IMR-90 (cell line): ENCODE data around the gene VPS33A.

ENCODE experiments used
- CEBPB ChIP-seq: IDR thresholded peaks from 2 replicates; pipeline ENCODE4 v1.6.1; 2012; ENCODE audit warnings: low read depth, low read length, improper control_type of control experiment
- CHD1 ChIP-seq: IDR thresholded peaks from 2 replicates; pipeline ENCODE4 v1.6.1; 2012; ENCODE audit warnings: low read depth, low read length, improper control_type of control experiment
- POLR2A ChIP-seq: IDR thresholded peaks from 2 replicates; pipeline ENCODE4 v1.6.1; 2012; ENCODE audit warnings: mild to moderate bottlenecking, low read depth, low read length
- RAD21 ChIP-seq: IDR thresholded peaks from 2 replicates; pipeline ENCODE4 v1.6.1; 2012; ENCODE audit warnings: low read length, improper control_type of control experiment
- RFX5 ChIP-seq: IDR thresholded peaks from 2 replicates; pipeline ENCODE4 v1.8.0; 2012; ENCODE audit warnings: low read depth, mild to moderate bottlenecking, low read length, moderate library complexity
- SMC3 ChIP-seq: fragments of 150-350 bp; IDR thresholded peaks from 2 replicates; pipeline ENCODE4 v1.6.1; 2016; ENCODE audit warnings: low read depth, mild to moderate bottlenecking, antibody characterized with exemption, low read length, moderate library complexity
- TF ChIP-seq, protein P1 (sequence below): conservative IDR thresholded peaks from 2 replicates; pipeline ENCODE4 v1.5.1; 2012; ENCODE audit warnings: mild to moderate bottlenecking, low read depth, low read length, improper control_type of control experiment
- TF ChIP-seq, protein P2 (sequence below): fragments of 150-350 bp; IDR thresholded peaks from 2 replicates; pipeline ENCODE4 v1.6.1; 2017; ENCODE audit warnings: mild to moderate bottlenecking, antibody characterized with exemption, low read length, low read depth

DNA sequence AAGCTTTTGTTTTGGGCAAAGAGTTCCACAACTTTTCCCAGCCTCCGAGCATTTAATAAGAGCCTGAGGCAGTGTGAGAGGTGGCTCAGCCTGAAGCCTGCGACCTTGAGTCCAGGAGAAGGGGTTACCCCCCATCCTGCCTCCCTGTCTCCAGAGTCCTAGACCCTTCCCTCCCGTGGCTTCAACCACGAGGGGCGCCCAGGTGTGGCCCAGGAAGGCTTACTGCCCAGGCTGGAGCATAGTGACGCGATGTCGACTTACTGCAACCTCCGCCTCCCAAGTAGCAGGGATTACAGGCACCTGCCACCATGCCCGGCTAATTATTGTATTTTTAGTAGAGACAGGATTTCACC lies 82.7 kb downstream of the VPS33A start:
- TF ChIP-seq, protein P1, sequence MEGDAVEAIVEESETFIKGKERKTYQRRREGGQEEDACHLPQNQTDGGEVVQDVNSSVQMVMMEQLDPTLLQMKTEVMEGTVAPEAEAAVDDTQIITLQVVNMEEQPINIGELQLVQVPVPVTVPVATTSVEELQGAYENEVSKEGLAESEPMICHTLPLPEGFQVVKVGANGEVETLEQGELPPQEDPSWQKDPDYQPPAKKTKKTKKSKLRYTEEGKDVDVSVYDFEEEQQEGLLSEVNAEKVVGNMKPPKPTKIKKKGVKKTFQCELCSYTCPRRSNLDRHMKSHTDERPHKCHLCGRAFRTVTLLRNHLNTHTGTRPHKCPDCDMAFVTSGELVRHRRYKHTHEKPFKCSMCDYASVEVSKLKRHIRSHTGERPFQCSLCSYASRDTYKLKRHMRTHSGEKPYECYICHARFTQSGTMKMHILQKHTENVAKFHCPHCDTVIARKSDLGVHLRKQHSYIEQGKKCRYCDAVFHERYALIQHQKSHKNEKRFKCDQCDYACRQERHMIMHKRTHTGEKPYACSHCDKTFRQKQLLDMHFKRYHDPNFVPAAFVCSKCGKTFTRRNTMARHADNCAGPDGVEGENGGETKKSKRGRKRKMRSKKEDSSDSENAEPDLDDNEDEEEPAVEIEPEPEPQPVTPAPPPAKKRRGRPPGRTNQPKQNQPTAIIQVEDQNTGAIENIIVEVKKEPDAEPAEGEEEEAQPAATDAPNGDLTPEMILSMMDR = no peak
- TF ChIP-seq POLR2A = no peak
- TF ChIP-seq RAD21 = no peak
- no peak for TF ChIP-seq CEBPB
- TF ChIP-seq CHD1 = no peak
- TF ChIP-seq, protein P2, sequence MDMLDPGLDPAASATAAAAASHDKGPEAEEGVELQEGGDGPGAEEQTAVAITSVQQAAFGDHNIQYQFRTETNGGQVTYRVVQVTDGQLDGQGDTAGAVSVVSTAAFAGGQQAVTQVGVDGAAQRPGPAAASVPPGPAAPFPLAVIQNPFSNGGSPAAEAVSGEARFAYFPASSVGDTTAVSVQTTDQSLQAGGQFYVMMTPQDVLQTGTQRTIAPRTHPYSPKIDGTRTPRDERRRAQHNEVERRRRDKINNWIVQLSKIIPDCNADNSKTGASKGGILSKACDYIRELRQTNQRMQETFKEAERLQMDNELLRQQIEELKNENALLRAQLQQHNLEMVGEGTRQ = no peak
- no peak for TF ChIP-seq SMC3
- no peak for TF ChIP-seq RFX5
